NCI-H1105 (cell line): Measurements from ENCODE around the gene FAM120B.
A peak's percentile ranks its signal among the peaks of the same experiment; 100 is the strongest.

Experiments
- DNase-seq: peaks from one replicate; lab custom pipeline; 2025; lab: John Stamatoyannopoulos, UW

Gene FAM120B

DNA sequence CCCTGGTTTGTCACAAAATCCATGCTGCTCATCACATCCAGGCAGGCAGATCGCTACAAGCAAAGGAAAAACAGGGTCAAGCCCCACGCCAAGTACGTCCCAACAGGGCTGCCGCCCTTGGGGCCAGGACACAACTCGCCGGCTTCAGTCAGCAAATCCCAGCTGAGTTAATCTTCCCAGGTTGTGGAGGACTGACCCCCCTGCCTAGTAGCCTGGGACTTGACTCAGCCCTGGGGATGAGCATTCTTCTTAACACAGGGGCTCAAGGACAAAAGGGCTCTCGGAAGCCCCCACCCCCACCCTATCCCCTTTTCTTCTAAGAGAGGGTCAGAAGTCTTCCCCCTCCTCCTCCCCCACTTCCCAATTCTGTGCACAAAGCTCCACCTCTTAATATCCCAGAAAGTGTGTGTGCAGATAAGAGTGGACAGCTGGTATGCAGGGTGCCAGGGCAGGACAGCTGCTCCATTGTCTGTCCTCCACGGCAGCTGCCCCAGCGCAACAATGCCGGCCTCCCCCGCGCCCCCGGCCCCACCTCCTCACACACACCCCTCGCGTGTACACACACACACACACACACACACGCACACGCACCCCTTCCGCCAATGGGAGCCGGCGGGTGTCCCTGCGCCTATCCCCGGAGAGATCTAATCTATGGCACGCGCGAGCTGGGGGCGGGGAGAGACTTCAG lies 20.2 kb upstream of the FAM120B start:
- DNase-seq: peak; percentile 78

DNA sequence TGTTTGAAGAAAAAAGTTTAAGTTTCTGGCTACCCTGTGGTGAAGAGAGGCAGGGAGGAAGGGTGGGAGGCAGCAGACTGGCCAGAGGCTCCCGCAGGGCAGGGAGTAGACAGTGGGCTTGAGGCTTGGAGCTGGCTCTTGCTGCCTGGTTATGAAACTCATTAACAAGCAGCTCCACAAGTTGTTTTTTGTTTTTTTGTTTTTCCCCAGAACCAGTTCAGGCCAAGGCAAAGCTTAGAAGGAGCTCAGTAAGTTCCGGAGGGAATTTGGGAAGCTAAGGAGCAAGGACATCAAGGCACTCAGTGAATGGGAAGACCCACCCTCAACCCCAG lies 19.7 kb upstream of the FAM120B start:
- DNase-seq: no peak

DNA sequence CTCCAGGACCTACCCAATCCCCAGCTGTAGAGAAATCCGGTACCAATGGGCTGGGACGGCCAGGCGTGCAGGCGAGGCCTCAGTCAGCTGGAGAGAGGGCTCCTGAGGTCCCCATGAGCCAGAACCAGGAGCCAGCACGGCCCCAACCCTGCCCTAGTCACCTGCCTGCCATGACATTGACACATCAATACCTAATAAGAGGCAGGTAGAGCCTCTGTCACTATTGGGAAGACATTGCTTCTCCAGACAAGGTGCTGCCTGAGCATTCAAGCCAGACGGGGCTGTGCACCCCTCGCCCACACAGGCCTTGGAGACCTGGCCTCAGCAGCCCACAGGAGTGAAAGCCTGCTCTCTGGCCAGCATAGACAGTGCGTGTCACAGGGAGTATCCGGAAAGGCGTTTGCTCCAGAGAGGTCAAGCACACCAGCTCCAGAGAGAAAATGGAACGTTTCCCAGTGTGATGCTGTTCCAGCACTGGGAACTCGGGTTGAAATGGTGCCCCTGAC lies 19.1 kb upstream of the FAM120B start:
- DNase-seq: no peak

DNA sequence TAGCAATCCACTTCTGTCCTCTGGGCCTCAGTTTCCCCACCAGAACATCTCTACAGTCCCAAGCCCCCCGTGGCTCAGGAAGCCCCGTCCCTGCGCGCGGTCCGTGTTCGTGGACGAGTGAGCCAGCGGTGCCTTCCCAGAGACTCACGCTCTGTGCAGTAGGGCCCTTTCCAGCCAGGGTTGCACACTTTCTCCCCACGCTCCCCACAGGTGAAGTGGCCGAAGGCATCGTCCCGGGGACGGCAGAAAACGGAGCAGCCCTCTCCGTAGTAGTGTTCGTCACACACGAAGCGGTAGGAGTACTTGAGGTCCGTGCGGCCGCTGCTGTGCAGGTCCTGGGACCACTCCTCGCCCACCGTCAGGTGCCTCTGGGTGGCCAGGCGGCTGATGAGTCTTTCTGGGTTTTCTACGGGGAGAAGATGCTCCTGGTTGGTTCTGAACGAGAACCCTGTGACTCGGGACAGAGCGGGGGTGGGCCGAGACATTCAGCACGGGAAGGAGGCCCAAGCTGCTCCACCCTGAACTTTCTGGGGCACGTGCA lies 18.4 kb upstream of the FAM120B start:
- no peak for DNase-seq

DNA sequence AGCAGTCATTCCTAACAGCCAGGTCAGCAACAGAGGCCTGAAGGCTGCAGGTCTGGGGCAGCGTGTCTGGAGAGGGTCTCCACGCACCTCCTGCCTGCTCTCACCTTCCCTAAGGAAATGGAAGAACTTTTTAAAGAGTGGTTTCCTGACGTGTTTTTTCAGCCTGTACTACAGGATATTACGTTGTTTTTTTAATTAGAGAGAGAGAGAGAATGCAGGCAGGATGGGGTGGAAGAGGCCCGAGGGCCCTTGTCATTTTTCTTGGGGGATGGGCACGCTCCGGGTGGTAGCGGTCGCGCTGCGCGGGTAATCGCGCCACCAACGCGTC lies 17.7 kb upstream of the FAM120B start:
- no peak for DNase-seq

DNA sequence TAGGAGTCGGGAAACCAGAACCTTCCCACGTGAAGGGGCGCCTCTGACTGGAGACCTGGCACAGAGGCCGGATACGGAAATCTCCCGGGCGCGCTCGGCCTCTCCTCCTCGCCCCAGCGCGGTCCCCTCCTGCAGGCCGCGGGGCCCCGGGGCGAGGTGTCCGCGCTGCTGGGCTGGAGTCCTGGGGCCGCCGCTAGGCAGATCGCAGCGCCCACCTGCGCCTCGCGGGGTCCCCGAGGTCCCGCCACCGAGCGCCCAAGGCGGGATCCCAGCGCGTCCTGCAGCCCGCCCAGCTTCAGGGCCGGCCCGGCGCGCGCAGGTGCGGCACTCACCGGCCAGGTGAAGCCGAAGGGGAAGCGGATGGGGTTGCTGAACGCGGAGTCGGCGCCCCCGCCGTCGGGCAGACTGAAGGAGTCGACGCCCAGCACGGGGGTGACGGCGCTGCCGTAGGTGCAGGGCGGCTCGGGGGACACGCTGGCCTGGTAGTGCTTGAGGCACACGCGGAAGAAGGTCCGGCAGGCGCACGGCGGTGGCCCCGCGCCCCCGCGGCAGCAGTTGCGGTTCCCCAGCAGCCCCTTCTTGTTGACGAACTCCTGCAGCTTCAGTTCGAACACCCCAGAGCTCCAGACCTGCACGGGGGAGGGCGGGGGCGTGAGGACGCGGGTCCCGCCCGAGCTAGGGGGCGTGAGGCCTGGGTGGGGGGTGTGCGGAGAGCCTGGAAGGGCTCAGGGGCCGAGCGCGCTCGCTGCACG lies 17.2 kb upstream of the FAM120B start:
- DNase-seq: no peak

DNA sequence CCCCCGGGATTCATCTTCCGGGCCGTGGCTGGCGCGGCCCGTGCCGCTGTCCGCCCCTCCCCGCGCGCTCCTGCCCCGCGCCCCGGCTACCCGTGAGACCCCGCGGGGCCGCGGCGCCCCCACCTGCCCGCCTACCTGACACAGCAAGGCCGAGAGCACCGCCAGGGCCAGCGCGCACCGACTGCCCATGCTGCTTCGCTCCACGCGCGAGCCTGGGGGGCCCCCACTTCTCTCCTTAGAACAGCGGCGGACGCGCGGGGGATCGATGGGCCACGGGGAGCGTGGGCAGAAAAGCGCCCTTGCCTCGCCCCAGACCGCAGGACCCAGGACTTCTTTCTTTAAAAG lies 16.6 kb upstream of the FAM120B start:
- no peak for DNase-seq

DNA sequence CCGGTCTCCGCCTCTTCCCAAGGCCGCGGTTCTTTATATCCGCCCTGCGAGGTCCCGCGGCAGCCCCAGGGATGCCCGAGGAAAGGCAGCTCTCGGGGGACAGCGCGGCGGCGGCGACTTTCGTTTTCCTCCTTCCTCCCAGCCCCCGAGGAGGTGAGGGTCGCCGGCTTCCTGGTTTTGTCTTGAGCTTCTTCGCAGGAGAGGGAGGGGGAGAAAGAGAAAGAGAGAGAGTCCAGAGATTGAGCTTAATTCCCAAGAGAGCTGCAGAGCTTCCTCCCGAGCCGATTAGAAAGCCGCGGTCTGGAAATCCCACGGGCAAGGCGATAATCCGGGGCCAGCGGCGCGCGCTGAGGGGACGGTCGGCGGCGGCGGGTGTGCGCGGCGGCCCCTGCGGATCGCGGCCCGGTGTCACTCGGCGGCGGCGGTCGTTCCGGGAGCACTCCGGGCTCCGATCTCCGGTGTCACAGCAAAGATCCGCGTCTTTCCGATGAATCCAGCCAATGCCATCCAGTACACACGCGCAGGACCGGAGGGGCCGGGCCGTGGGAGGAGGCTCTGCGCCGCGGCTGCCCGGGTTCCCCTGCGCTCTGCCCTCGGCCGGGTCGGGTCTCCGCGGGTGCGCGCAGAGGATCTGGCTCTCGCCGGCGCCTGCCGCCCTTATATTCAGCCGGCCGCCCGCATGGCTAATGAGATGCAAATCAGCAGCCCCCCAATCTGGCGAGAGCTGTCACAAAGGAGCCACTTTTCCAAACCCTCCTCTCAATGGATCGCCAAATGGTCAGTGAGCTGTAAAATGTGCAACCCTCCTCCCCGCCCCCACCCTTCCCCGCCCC lies 16.0 kb upstream of the FAM120B start, which contains the start of gene DLL1:
TSS of gene DLL1 (minus strand) at position 783 of the 833 bp plus-strand sequence. CDS start 939 bp downstream, outside the sequence.
- peak; percentile 95 for DNase-seq

GRCh38 chr6:170291271-170292110 lies 15.1 kb upstream of the FAM120B start:
- peak; percentile 93 for DNase-seq

DNA sequence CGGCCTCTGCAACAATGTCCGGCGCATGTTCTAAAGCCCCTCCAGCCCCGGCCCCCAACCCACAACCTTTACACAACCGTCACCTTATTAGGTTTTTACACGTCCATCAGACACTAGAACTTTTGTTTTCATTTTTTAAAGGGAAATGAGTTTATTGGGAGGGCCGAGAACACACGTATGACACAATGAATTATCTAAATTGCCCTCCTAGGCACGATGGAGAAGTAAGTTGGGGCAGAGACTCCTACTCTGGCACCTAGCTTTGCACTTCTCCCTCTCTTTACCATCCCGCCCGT lies 14.5 kb upstream of the FAM120B start:
- DNase-seq: no peak

DNA sequence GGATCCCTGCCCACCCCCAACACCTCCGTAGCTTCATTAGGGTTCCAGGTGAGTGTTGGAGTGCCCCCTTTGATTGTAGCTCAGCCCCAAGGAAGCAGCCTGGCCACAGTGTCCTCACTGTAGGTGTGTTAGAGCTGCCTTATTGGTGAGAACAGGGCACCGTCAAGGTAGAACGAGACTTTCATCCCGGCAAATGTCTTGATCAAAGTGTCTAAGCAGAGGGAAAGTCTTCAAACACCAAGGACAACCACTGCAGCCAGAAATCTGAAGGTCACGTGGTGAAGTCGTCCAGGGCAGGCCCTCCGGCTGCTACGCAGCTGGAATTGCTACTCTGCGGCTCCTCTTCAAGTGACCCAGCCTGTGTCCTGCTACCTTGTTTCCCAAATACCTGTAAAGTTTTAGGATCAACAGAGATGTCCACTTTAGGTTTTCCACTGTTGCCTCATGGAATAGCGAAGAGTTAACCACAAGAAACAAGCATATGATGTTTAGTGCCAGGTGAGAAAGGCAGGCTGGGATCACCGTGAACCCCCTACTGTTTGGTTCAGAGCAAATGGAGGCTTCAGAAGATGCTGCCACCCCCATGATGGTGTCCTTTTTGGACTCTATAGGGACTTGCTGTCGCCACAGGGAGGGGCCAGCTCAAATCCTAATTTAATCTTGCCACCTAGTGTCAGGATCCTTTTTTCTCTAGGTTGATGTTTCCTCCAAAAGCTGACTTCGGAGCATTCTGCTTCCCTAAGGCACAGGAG lies 14.0 kb upstream of the FAM120B start:
- DNase-seq: peak; percentile 30

DNA sequence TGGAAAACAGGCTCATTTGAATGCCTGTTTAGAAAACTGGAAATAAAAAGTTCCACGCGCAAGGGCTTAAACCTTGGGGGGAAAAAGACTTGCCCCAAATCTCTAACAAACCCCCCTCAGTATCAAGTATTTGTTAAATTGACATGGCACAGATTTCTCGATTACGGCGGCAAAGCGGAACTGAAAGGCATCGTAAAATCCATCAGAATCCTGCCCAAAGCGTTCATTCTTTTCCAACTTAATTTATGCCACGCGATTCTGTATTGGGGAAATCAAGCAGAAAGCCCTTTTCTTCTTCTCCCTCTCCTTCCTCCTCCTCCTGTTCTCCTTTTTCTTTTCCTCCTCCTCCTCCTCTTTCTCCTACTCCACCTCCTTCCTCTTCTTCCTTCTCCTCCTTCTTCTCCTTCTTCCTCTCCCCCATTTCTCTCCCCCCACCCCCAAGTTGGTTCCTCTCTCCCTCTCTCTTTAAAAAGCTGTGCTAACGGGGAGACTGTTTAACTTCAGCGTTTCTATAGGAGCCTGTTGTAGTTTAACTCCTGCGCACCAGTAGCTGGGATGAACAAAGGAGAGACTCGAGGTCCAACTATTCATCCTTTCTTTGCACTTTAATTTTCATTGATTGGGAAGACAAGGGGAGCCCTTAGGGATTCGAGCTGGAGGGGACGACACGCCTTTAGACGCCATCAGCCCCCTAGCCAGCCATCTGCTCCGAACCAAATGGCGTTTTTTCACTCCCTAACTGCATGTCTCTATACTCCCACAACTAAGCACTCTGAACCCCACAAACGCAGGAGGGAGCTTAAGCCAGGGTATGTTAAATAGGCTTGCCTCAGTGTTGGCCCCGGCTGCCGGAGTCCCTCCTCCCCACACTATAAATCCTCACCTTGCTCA lies 13.0 kb upstream of the FAM120B start:
- DNase-seq: no peak

DNA sequence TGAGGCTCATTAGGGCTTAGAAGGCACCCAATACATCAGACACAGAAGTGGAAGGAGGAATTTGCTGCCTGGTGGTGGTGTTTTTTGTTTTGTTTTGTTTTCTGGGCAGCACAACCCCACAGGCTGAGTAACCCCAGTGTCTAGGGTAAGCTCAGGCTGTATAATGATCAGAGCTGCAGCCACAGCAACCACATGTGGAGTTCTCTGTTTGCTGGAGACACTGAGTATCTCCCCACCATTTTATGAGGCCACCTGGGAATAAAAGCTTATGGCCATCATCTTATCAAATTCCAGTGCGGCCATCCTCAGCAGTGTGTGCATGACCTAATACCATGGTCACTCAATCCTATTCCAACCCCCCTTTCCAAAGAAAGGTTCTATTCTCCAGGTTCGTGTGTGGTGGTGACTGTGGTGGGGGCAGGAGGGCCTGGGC lies 12.2 kb upstream of the FAM120B start:
- no peak for DNase-seq

- DNase-seq: no peak
These were observed 11.6 kb upstream of the FAM120B start for GRCh38 chr6:170294813-170295509.

- DNase-seq: peak; percentile 68
These were observed 10.8 kb upstream of the FAM120B start for GRCh38 chr6:170295510-170296422.

DNA sequence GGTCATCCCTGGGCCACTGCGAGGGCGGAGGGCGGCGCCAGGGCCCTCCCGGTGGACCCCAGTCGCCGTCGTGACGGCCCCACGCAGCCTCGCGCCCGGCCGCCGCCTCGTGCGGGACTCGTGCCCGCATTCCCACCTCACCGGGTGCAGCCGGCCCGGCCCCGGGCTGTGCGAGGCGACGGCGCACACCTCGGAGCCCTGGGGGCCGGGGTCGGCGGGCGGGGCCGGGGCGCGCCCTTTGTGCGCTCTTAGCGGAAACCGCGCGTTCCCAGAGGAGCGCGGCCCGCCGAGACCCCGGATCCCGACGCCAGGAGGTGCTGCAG lies 10.2 kb upstream of the FAM120B start:
- DNase-seq: no peak

GRCh38 chr6:170296746-170297575 lies 9.6 kb upstream of the FAM120B start:
- no peak for DNase-seq
